RWPE2 (cell line): Measurements from ENCODE around the gene FSCN2.

Experiments
- ATAC-seq: fragments of 200-7000 bp; cut with Tn5 transposase; 3 replicates; pipeline ENCODE4 v1.9.1; 2021; ENCODE audit warnings: low read depth
- DNase-seq: peaks from one replicate; pipeline ENCODE4 v3.0.0-alpha.2; 2020; ENCODE audit warnings: low spot score
- H3K27ac ChIP-seq: fragments of 450-650 bp; 2 replicates; pipeline ENCODE4 v1.5.1; 2017; ENCODE audit warnings: mild to moderate bottlenecking; ENCODE audit not compliant: poor library complexity, severe bottlenecking
- H3K27me3 ChIP-seq: fragments of 250-450 bp; sonication (Bioruptor Pico); 2 replicates; pipeline ENCODE4 v1.5.1; 2021; ENCODE audit warnings: mild to moderate bottlenecking, moderate library complexity; ENCODE audit not compliant: insufficient read depth, poor library complexity, severe bottlenecking
- H3K36me3 ChIP-seq: fragments of 250-450 bp; sonication (Bioruptor Pico); 2 replicates; pipeline ENCODE4 v1.5.1; 2020; ENCODE audit warnings: low read depth, mild to moderate bottlenecking, moderate library complexity
- H3K4me1 ChIP-seq: fragments of 250-450 bp; sonication (Bioruptor Pico); 2 replicates; pipeline ENCODE4 v1.5.1; 2021; ENCODE audit warnings: mild to moderate bottlenecking, moderate library complexity; ENCODE audit not compliant: insufficient read depth, poor library complexity, severe bottlenecking
- H3K4me3 ChIP-seq: fragments of 250-450 bp; sonication (Bioruptor Pico); 2 replicates; pipeline ENCODE4 v1.5.1; 2021; ENCODE audit warnings: mild to moderate bottlenecking, moderate library complexity; ENCODE audit not compliant: severe bottlenecking
- H3K9me3 ChIP-seq: fragments of 250-450 bp; sonication (Bioruptor Pico); 2 replicates; pipeline ENCODE4 v1.5.1; 2021; ENCODE audit warnings: mild to moderate bottlenecking, moderate library complexity; ENCODE audit not compliant: severe bottlenecking
- TF ChIP-seq, protein P1 (sequence below): fragments of 450-650 bp; IDR thresholded peaks from one replicate; pipeline ENCODE4 v1.5.1; 2017; ENCODE audit warnings: mild to moderate bottlenecking, moderate library complexity; ENCODE audit not compliant: poor library complexity, severe bottlenecking

FSCN2 gene

DNA sequence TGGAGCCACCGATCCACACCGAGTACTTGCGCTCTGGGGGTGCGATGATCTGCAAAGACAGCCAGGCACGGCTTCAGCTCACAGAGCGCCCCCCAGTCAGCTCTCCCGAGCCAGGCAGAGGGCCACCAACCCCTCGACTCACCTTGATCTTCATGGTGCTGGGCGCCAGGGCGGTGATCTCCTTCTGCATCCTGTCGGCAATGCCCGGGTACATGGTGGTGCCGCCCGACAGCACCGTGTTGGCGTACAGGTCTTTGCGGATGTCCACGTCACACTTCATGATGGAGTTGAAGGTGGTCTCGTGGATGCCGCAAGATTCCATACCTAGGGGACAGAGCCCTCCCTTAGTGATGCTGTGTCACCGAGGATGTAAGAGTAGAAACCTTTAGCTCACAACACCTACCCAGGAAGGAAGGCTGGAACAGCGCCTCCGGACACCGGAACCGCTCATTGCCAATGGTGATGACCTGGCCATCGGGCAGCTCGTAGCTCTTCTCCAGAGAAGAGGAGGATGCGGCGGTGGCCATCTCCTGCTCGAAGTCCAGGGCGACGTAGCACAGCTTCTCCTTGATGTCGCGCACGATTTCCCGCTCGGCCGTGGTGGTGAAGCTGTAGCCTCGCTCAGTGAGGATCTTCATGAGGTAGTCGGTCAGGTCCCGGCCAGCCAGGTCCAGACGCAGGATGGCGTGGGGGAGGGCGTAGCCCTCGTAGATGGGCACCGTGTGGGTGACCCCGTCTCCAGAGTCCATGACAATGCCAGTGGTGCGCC, 17.2 kb upstream of the FSCN2 start:
- Histone ChIP-seq H3K36me3 (peaks cover 36% of the 10 kb centered on the region), H3K27me3 (no peaks in the 10 kb centered on the region), H3K27ac (peak overlapping the region; percentile 97), H3K9me3 (no peaks in the 10 kb centered on the region), H3K4me3 (peak overlapping the region; percentile 66), H3K4me1 (peaks cover 3% of the 10 kb centered on the region)
- TF ChIP-seq, protein P1, sequence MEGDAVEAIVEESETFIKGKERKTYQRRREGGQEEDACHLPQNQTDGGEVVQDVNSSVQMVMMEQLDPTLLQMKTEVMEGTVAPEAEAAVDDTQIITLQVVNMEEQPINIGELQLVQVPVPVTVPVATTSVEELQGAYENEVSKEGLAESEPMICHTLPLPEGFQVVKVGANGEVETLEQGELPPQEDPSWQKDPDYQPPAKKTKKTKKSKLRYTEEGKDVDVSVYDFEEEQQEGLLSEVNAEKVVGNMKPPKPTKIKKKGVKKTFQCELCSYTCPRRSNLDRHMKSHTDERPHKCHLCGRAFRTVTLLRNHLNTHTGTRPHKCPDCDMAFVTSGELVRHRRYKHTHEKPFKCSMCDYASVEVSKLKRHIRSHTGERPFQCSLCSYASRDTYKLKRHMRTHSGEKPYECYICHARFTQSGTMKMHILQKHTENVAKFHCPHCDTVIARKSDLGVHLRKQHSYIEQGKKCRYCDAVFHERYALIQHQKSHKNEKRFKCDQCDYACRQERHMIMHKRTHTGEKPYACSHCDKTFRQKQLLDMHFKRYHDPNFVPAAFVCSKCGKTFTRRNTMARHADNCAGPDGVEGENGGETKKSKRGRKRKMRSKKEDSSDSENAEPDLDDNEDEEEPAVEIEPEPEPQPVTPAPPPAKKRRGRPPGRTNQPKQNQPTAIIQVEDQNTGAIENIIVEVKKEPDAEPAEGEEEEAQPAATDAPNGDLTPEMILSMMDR: no peak
- DNase-seq: peak; percentile 71
- ATAC-seq: no peak

DNA sequence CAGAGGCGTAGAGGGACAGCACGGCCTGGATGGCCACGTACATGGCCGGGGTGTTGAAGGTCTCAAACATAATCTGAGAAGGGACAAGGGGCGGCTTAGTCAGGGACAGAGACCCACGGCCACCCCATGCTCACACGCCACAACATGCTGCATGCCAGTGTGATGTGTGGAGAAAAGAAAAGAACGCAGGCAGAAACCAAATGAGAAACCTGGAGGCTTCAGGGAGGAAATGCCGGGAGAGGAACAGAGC, 16.7 kb upstream of the FSCN2 start:
- H3K36me3 ChIP-seq: peaks cover 36% of the 10 kb centered on the region
- no peak for DNase-seq
- H3K27ac ChIP-seq: peak overlapping the region; percentile 97
- H3K4me1 ChIP-seq: peaks cover 5% of the 10 kb centered on the region
- TF ChIP-seq, protein P1: no peak
- H3K9me3 ChIP-seq: no peaks in the 10 kb centered on the region
- peak overlapping the region; percentile 66 for H3K4me3 ChIP-seq
- H3K27me3 ChIP-seq: no peaks in the 10 kb centered on the region
- ATAC-seq: no peak

DNA sequence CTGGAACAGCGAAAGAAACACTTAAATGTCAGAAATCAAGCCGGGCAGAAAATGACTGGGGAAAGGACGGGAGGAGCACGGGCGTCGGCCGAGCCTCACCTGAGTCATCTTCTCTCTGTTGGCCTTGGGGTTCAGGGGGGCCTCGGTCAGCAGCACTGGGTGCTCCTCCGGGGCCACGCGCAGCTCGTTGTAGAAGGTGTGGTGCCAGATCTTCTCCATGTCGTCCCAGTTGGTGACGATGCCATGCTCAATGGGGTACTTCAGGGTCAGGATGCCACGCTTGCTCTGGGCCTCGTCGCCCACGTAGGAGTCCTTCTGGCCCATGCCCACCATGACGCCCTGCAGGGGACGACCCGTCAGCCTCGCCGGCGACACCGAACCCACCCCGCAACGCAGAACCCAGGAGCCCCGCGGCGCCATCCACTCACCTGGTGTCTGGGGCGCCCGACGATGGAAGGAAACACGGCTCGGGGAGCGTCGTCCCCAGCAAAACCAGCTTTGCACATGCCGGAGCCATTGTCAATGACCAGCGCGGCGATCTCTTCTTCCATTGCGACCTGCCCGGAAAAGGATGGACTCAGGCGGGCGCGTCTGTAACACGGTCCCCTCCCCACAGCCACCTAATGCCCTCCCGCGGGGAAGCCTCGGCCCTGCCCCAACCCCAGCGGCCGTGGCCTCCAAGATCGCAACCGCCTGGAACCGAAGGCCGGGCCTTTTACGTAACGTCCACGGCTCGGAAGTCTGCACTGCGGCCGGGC, 16.2 kb upstream of the FSCN2 start:
- ATAC-seq (no peak), DNase-seq (peak; percentile 74)
- peaks cover 5% of the 10 kb centered on the region for H3K4me1 ChIP-seq
- TF ChIP-seq, protein P1: no peak
- peak overlapping the region; percentile 97 for H3K27ac ChIP-seq
- no peaks in the 10 kb centered on the region for H3K9me3 ChIP-seq
- no peaks in the 10 kb centered on the region for H3K27me3 ChIP-seq
- peaks cover 36% of the 10 kb centered on the region for H3K36me3 ChIP-seq
- H3K4me3 ChIP-seq: peak overlapping the region; percentile 66

DNA sequence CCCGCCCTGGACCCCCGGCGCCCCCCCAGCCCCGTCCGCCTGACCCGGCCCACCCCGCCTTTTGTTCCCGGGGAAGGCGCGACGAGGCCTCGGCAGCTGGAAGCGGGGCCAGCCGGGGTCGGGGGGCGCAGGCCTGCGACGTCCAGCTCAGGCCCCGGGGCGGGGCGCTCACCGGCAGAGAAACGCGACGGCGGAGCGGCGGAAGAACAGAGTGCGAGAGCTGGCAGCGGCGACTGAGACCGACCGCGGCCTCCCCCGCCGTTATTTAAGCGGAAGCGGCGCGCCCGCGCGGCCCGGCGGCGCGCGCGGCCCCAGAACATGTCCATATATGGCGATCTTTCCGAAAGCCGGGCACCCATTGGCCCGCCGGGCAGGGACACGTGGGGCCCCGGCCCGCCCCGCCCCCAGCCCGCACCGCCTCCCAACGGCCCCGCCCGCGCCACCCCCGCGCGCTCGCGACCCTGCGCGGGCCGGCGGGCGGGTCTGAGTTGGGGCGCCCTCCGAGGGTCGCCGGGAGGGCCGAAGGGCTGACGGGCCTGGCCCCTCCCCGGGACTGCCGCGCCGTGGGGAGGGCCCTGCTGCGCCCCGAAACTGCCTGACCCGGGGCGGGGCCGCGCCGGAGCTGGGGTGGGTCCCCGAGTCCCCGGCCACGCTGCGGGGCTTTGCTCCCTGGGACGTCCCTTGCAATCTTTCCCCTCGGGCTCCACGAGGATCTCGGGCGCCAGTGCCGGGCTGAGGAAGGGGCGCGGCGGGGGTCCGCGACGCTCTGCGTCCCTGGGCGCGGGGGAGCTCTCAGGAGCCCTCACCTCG, 15.4 kb upstream of the FSCN2 start, which contains the start of gene ACTG1:
ACTG1 (minus strand) TSS at position 238 of the 810 bp plus-strand sequence. CDS start 445 bp downstream, outside the sequence.
- ATAC-seq: peak; percentile 4
- TF ChIP-seq, protein P1: no peak
- Histone ChIP-seq H3K9me3 (no peaks in the 10 kb centered on the region), H3K4me1 (peaks cover 5% of the 10 kb centered on the region), H3K27ac (peak within 1 kb of the TSS; percentile 97), H3K4me3 (peak within 1 kb of the TSS; percentile 66), H3K27me3 (no peaks in the 10 kb centered on the region), H3K36me3 (peaks cover 36% of the 10 kb centered on the region)
- DNase-seq: peak; percentile 91
